GM18868 (cell line): ENCODE measurements around the gene ATP1A3.
"Not testable (repeated sequence)": the region's sequence is repeated elsewhere in the genome, so short reads cannot be mapped to it uniquely, and the experiment has no call there.

Experiments used
- ATAC-seq: cut with Tn5 transposase; IDR thresholded peaks from one replicate; pipeline ENCODE4 v1.9.1; 2021; ENCODE audit warnings: mild to moderate bottlenecking, moderate library complexity; ENCODE audit not compliant: unreplicated experiment

Gene ATP1A3

GRCh38 chr19:41993612-41994483 is at the start of gene ATP1A3:
Gene ATP1A3 (minus strand): TSS chr19:41994230. CDS start chr19:41994076, 154 bp downstream.
- ATAC-seq = no peak

- no peak for ATAC-seq
Observed at GRCh38 chr19:42042455-42043170, 48.6 kb upstream of the ATP1A3 start.

- ATAC-seq = not testable (repeated sequence)
Observed at GRCh38 chr19:42040491-42040890, 46.5 kb upstream of the ATP1A3 start.

- ATAC-seq = no peak
Observed at GRCh38 chr19:42040031-42040430, 46.0 kb upstream of the ATP1A3 start.

- no peak for ATAC-seq
Observed at GRCh38 chr19:42038666-42039065, 44.6 kb upstream of the ATP1A3 start.

- no peak for ATAC-seq
Observed at GRCh38 chr19:42037649-42038048, 43.6 kb upstream of the ATP1A3 start.

GRCh38 chr19:42034640-42035391 is 40.8 kb upstream of the ATP1A3 start:
- not testable (repeated sequence) for ATAC-seq

- no peak for ATAC-seq
Observed at GRCh38 chr19:42033413-42033812, 39.4 kb upstream of the ATP1A3 start.

- ATAC-seq = no peak
Observed at GRCh38 chr19:42032431-42032830, 38.4 kb upstream of the ATP1A3 start.

GRCh38 chr19:42030645-42031440 is 36.8 kb upstream of the ATP1A3 start:
- no peak for ATAC-seq

- no peak for ATAC-seq
Observed at GRCh38 chr19:42028304-42029216, 34.5 kb upstream of the ATP1A3 start.

GRCh38 chr19:42024622-42025111 is 30.6 kb upstream of the ATP1A3 start:
- no peak for ATAC-seq

GRCh38 chr19:42023943-42024260 is 29.9 kb upstream of the ATP1A3 start:
- ATAC-seq = no peak

GRCh38 chr19:42023121-42023942 is 29.3 kb upstream of the ATP1A3 start:
- ATAC-seq = no peak

GRCh38 chr19:42022616-42023015 is 28.6 kb upstream of the ATP1A3 start:
- ATAC-seq = no peak

- no peak for ATAC-seq
Observed at GRCh38 chr19:42021185-42021584, 27.2 kb upstream of the ATP1A3 start.

- ATAC-seq = no peak
Observed at GRCh38 chr19:42018503-42019193, 24.6 kb upstream of the ATP1A3 start.

- no peak for ATAC-seq
Observed at GRCh38 chr19:42017040-42017439, 23.0 kb upstream of the ATP1A3 start.
